GM19463 (cell line): Measurements from ENCODE around the gene CLBA1.
"Not testable (repeated sequence)": the region's sequence is repeated elsewhere in the genome, so short reads cannot be mapped to it uniquely, and the experiment has no call there.

ENCODE experiments used
- ATAC-seq: cut with Tn5 transposase; IDR thresholded peaks from one replicate; pipeline ENCODE4 v1.9.1; 2021; ENCODE audit warnings: mild to moderate bottlenecking, moderate library complexity; ENCODE audit not compliant: unreplicated experiment

Gene CLBA1

GRCh38 chr14:104947881-104948735 is 37.5 kb upstream of the CLBA1 start:
- ATAC-seq = not testable (repeated sequence)

- ATAC-seq = no peak
These were observed 36.9 kb upstream of the CLBA1 start for GRCh38 chr14:104948736-104949031.

DNA sequence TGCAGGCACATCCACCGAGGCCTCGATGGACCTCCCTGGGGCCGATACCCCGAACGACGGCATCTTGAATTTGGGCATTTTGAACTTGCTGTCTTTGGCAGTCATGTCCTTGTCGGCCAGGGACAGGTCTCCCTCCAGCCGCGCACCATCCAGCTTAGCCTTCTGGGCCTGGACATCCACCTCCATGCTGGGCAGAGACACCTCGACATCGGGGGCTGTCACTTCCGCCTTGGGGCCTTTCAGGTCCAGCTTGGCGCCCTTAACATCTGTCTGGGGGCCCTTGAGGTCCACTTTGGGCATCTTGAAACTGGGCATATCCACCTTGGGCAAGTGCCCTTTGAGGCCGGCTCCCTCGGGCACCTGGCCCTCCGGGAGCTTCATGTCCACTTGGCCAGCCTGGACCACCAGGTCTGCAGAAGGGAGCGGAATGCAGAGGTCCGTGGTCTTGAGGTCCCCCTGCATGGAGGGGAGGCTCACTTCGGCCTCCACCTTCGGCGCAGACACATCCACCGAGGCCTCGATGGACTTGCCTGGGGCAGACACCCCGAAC is 36.1 kb upstream of the CLBA1 start:
- not testable (repeated sequence) for ATAC-seq

DNA sequence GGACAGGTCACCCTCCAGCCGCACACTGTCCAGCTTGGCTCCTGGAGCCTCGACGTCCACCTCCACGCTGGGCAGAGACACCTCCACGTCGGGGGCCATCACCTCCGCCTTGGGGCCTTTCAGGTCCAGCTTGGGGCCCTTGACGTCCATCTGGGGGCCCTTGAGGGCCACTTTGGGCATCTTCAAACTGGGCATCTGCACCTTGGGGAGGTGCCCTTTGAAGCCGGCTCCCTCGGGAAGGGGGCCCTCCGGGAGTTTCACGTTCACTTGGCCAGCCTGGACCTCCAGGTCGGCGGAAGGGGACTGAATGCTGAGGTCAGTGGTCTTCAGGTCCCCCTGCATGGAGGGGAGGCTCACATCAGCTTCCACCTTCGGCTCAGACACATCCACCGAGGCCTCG is 35.6 kb upstream of the CLBA1 start:
- no peak for ATAC-seq

GRCh38 chr14:104950701-104951100 is 34.9 kb upstream of the CLBA1 start:
- not testable (repeated sequence) for ATAC-seq

DNA sequence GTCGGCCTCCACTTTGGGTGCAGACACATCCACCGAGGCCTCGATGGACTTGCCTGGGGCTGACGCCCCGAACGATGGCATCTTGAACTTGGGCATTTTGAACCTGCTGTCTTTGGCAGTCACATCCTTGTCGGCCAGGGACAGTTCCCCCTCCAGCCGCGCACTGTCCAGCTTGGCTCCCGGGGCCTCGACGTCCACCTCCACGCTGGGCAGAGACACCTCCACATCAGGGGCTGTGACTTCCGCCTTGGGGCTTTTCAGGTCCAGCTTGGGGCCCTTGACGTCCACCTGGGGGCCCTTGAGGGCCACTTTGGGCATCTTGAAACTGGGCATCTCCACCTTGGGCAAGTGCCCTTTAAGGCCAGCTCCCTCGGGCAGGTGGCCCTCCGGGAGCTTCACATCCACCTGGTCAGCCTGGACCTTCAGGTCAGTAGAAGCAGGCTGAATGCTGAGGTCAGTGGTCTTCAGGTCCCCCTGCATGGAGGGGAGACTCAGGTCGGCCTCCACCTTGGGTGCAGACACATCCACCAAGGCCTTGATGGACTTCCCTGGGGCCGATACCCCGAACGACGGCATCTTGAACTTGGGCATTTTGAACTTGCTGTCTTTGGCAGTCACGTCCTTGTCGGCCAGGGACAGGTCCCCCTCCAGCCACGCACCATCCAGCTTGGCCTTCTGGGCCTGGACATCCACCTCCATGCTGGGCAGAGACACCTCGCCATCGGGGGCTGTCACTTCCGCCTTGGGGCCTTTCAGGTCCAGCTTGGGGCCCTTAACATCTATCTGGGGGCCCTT is 33.5 kb upstream of the CLBA1 start:
- not testable (repeated sequence) for ATAC-seq

- no peak for ATAC-seq
These were observed 32.5 kb upstream of the CLBA1 start for GRCh38 chr14:104953097-104953496.

DNA sequence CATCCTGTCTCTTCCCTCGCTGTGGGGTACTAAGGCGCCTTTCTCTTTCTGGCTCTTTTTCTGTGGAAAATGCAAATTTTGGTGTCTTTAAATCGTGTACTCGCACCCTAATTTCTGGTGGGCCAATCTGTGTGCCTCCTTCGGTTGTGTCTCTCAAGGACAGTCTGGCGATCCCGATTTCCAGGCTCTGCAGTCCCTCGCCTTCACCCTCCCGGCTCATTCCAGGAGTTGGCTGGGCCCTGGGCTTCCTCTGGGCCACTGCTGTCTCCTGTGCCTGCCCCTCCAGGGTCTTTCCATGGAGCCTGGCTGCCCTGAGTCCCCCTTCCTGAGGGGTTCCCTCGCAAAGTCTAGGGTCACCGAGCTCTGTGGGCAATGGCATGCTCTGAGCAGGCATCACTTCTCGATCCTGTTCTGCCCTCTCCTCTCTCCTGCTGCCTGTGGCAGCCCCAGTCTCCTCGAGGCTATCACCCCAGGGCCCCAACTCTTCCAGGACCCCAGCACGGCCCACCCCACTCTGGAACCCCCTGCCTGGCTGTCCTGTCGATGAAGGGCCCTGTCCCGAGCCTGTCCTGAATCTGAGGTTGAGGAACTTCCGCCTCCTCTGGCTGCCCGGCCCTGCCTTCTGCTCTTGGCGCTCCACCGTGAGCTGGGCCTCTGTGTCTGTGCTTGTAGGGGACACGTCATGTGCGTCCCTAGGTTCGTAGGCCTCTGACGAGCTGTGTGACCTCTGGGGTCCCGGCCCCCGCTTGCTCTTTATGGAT is 31.5 kb upstream of the CLBA1 start:
- no peak for ATAC-seq

- no peak for ATAC-seq
These were observed 30.7 kb upstream of the CLBA1 start for GRCh38 chr14:104954746-104955395.

DNA sequence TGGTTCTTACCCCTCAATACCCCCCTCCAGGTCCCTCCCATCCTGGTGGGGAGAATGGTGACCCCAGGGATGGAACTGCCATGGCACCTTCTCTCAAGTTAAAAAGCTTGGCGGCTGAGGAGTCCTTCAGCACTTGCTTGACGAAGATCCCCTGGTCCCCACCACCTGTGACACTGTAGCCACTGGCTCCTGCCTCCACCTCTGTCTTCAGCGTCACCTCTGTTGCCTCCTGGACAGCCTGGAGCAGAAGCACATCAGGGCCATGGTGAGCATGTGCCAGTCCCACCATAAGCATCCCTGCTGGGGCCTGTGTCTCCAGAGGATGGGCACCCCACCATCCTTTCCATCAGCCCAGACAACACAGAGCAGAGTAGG is 30.2 kb upstream of the CLBA1 start:
- no peak for ATAC-seq

DNA sequence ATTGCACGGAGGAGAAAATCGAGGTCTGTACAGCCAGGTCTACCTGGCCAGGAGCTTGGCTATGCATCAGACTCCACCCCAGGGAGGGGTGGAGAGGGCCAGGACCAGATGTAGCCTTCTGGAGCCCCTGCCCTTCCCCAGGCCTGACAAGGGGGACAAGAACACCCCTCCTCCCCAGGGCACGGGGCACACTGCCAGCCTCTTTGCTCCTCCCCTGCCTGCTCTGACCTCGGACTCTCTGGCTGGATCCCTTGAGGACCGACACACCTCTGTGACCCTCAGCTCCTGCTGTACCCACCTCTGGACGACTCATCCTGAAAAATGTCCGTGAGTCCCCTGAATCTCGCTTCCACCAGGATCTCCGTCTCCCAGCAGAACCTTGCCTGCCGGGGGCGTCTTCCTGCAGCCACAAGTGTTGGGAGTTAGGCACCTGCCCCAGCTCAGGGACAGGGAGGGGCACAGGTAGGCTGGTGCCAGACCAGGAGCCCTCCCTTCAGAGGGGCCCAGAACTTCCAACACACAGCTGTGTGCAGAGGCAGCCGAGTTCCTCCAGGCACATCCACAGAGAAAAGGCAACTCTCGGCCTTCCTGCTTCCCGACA is 29.2 kb upstream of the CLBA1 start:
- no peak for ATAC-seq

GRCh38 chr14:104957146-104958113 is 28.2 kb upstream of the CLBA1 start:
- ATAC-seq = no peak

- no peak for ATAC-seq
These were observed 21.0 kb upstream of the CLBA1 start for GRCh38 chr14:104964546-104964945.

- no peak for ATAC-seq
These were observed 19.9 kb upstream of the CLBA1 start for GRCh38 chr14:104965561-104966231.

DNA sequence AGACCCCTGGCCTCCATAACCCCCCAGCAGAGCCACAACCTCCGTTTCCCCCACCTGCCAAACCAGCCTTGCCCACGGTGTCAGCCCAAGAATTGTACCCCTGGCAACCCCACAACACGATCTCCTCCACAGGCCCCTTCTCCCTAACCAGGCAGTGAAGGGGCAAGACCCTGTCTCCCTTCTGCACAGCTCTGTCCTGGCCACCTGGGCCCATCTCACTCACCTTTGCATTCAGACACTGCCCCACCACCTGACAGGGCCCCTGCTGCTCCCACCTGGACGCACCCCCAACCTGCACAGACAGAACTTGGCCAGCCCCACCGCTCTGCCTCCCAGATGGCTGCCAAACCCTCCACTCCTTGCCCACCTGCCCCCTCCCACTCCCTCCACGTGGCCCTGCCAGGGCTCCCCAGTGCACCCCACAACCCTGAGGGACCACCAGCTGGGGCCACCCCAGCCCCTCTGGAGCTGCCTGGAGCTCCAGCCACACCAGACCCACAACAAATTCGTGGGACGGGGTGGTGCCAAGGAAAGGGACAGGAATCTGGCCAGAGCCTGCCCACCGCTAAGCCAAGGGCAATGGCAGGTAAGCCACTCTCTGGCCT is 19.2 kb upstream of the CLBA1 start:
- ATAC-seq = no peak

GRCh38 chr14:104966981-104967385 is 18.6 kb upstream of the CLBA1 start:
- ATAC-seq = no peak

GRCh38 chr14:104967386-104968152 is 18.0 kb upstream of the CLBA1 start:
- ATAC-seq = no peak

DNA sequence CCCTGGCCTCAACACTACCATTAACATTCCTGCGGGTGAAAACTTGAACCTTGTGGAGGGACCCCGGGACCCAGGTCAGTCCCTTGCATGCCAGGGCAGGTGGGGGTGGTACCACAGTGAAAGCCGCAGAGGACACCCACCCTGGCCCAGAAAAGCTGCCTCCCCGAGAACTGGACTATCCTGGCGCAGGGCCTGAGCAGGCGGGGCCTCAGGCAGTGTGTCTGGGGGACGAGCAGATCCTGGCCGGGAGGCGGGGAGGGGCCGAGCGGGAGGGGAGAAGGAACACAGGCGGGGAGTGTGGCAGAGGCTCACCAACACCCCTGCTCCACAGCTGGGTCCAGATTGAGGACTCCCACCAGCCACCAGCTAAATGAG is 17.4 kb upstream of the CLBA1 start:
- no peak for ATAC-seq
